GM18511 (cell line): ENCODE results near the gene CEBPB.

Experiments
- ATAC-seq: cut with Tn5 transposase; IDR thresholded peaks from one replicate; pipeline ENCODE4 v1.9.1; 2021; ENCODE audit warnings: mild to moderate bottlenecking, moderate library complexity; ENCODE audit not compliant: unreplicated experiment

The CEBPB gene

DNA sequence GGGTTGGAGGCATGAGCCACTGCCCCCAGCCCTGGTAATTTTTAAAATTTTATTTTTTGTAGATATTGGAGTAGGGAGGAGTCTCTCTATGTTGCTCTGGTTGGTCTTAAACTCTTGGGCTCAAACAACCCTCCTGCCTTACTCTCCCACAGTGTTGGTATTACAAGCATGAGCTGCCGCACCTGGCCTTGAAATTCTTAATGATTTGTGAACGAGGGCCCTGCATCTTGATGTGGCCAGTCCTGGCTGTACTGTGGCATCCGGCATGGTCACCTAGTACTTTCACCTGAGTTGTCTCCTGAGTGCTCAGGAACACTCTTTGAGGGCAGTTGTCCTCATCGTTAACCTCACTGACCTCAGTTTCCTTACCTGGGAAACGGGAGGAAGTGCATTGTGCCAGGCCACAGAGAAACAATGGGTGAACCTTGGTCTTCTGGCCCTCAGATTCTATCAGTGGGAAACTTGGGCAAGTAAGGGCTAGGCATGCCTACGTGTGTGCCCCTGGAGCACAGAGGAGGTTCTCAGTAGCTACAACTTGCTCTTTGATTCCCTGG is 19.5 kb downstream of the CEBPB start:
- ATAC-seq, result no peak

GRCh38 chr20:50211091-50211490 is 20.5 kb downstream of the CEBPB start:
- no peak for ATAC-seq

- ATAC-seq, result no peak
Measured at GRCh38 chr20:50213531-50214106, 23.0 kb downstream of the CEBPB start.

GRCh38 chr20:50214226-50215024 is 23.8 kb downstream of the CEBPB start:
- ATAC-seq, result no peak

- ATAC-seq, result no peak
Measured at GRCh38 chr20:50215101-50215690, 24.6 kb downstream of the CEBPB start.

GRCh38 chr20:50215926-50216325 is 25.3 kb downstream of the CEBPB start:
- no peak for ATAC-seq

DNA sequence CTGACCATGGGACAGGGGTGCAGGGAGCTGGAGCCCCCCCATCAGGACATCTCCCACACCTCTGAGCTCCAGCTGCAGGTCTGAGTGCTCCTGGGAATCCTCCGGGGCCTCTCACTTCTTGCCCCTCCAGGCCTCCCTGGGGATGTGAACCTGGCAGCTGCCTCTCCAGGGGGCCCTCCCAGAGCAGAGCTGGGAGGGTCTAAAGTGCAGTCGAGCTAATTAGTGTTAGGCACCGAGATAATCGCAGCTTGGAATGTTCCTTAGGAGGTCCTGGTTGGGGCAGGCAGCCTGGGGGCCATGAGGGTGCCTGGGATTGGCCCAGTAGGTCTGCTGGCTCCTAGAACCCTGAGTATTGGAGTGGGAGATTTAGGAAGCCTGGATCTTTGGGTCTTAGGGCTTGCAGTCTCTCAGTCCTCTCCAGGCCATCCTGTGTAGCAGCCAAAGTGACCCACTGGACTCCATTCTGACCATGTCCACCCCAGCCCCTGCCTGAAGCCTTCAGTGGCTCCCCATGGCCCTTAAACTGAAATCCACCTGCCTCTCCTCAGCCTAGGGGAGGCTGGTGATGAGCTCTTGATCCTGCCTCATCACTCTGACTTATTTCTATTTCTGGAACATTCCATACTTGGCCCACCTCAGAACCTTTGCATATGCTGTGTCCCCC is 26.0 kb downstream of the CEBPB start:
- ATAC-seq, result no peak

DNA sequence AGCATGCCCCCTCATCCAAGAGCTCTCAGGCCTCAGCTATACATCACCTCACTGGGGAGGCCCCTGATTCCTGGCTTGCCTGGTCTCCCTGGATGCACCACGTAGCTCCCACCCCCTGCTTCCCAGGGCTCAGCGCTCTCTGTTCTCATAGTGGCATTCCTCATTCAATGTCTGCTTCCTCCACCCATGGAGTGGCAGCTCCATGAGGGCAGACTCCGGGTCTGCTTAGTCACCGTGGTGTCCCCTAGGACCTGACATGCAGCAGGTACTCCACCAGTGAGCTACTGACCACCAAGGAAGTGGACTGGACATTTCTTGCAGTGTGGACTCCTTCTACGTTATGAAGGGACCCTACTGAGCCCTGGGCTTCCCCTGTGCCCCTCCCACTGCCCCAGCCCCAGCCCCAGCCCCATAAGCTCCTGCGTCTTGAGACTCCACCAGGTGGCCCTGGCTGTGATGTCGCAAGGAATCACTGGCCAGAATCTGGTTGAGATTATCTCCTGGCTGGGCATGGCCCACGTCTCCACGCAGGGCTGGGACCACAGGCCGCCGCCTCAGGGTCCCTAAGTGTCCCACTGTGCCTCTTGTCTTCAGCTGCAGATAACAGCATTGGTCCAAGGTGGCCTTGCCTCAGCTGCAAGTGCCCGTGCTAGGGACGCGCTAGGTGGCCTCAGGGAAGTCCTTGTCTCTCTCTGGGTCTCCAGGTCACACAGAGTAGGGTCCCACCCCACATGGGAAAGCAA is 26.7 kb downstream of the CEBPB start:
- no peak for ATAC-seq

GRCh38 chr20:50218987-50219435 is 28.4 kb downstream of the CEBPB start:
- no peak for ATAC-seq

GRCh38 chr20:50219600-50219999 is 29.0 kb downstream of the CEBPB start:
- ATAC-seq, result no peak

DNA sequence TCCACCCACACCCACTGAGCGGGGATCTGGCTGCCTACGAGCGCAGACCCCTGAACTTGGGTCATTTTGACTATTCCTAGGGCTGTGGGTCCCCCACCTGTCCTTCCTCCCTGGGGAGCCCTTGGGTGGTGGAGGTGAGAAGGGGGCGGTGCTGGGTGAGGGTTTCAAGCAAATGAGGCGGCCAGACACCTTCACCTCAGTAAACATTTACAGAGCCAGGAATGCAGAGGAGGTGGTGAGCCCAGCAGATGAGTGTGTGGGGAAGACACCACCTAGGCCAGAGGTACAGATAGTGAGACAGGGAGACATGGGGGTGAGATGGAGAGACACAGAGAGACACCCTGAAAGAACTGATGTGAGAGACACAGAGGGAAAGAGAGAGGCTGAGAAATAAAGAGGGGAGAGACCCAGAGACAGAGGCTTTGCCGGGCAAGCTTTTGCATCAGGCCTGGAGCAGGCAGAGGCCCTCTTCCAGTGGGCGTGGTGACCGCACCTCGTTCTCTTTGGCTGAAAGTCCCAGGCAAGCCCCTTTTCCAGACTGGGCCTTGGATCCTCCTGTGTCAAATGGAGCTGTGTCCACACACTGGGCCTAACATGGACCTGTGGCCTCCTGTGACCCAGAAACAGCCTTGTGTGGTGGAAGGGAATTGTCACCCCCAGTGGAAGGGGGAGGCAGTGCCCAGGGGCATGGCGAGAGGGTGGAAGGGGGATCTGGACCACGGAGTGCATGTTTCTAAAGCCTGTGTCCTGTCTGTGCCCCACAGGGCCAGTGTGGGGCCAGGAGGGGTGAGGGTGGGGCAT is 29.7 kb downstream of the CEBPB start:
- ATAC-seq, result no peak

DNA sequence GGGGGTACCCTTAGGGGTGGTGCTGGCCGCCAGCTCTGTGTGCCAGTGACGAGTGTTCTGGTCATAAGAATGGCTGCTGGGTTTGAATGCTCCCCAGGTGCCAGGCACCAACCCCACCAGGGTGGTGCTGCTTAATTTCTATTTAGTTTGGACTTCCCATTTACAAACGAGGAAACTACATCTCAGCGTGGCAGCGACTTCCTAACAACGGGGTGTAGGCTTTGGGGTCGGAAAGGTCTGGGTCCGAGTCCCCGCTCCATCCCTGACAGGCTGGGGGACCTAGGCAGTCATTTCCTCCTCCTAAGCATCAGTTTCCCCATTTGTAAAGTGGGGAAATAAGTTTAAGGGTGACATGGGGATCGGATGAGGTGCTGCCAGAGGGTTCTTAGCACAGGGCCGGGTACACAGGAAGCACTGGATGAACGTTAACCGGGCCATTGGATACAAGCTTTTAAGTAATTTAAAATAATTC is 30.3 kb downstream of the CEBPB start:
- no peak for ATAC-seq

DNA sequence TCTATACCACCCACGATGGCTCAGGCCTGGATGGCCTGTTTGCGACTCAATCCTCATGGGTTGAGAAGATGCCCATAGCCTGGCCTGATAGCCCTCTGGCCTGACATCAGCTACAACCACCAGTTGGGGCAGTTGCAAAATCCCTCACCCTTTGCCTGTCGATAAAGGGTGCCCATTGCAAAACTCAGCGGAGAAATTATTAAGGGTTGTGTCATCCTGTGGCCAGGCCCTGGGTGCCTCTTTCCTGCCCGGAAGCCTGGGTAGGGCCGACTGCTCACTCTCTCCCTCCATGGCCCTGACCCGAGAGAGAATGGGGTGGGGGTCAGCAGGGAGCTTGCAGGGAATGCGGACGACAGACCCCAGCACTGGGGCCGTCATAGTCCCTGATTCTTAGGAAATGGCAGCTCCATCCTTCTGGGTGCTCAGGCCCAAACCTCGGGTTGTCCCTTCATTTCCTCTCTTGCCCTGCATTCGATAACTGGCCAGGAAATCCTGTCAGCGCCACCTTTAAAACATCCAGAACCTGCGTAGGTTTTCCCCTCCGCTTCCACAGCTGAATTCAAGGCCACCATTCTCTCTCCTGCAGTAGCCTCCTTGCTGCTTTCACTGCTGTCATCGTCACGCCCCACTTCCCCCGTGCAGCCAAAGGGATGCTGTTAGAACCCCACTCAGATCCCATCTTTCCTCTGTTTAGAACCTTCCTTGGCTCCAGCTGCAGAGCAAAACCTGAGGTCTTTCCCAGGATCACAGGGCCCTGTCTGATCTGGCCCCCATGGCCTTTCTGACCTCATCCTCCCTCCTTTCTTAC is 31.1 kb downstream of the CEBPB start:
- no peak for ATAC-seq

DNA sequence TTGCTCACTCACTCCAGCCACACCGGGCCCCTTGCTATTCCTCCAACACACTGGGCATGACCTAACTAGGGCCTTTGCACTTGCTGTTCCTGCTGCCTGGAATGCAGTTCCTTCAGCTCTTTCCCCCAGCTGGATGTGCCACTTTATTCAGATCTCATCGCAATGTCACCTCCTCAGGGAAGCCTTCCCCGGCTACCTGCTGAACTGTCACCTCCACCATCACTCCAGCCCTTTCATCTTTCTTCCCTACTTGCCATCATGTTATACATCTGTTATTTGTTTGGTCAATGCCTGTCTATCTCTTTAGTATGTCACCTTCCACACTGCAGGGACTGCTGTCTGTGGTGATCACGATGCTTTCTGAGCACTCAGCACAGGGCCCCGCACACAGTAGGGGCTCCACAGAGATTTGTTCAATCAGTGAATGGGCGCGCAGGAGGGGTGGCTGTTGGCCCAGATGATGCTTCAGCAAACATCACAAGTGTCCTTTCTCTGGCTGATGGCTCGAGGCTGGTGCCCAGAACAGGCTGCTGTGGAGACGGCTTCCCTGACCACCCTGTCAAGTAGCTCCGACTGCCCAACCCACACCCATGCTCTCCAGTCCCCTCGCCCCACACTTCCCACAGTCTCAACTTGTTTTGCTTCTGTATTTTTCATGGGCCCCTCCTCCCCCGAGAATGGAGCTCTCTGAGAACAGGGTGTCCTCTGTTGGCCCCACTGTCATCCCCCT is 31.8 kb downstream of the CEBPB start:
- ATAC-seq, result no peak

GRCh38 chr20:50223039-50224005 is 32.7 kb downstream of the CEBPB start:
- no peak for ATAC-seq

GRCh38 chr20:50224052-50224451 is 33.4 kb downstream of the CEBPB start:
- ATAC-seq, result no peak
